ENCODE measurements around the gene GOLGA8R. TPM values are rescaled to one million over a fixed set of nuclear protein-coding genes. Genes with fewer than 3 reads are reported as not detected.

GOLGA8R gene
- 0.18 and 1.2 TPM in 2 replicates for total RNA-seq

GRCh38 chr15:30414160-30414559 is at the start of gene GOLGA8R:
GOLGA8R (minus strand) TSS chr15:30414260; CDS start chr15:30414162, 98 bp downstream.

GRCh38 chr15:30392766-30393663 is 21.0 kb downstream of the GOLGA8R start, which contains the start of gene CHRFAM7A:
CHRFAM7A (minus strand) TSS chr15:30393540; CDS start chr15:30383351, 10,189 bp downstream.

Other genes with a start within 250 kb of the GOLGA8R start
- not detected in 2 replicates for gene CHRFAM7A, start 20.7 kb downstream of the GOLGA8R start, total RNA-seq
- gene GOLGA8Q, start 137.8 kb upstream of the GOLGA8R start, total RNA-seq: not detected in 2 replicates
- 0.18 TPM in 1 of 2 replicates, not detected in the other for gene GOLGA8H, start 189.8 kb upstream of the GOLGA8R start, total RNA-seq